HG03280 (cell line): Measurements from ENCODE around the gene GZMA.

Source experiments
- ATAC-seq: cut with Tn5 transposase; IDR thresholded peaks from one replicate; pipeline ENCODE4 v1.9.1; 2021; ENCODE audit warnings: mild to moderate bottlenecking, moderate library complexity; ENCODE audit not compliant: unreplicated experiment

The GZMA gene

DNA sequence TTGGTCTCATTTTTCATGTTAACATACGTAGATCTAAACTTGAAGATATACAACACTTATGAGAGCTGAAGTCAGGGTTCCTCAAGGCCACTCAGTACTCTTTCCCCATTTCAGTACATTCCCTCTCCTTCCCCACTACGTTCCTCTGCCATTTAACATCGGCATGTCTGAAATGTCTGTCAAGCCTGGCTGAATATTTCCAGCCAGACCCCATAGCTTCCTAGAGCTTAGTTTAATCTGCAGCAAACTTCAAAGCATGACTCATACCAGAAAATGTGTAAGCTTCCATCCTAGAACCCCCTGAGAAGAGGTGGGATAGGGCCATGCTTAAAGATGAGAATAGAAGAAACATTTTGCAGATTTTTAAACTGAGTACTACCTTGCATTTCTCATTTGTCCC is 6.2 kb downstream of the GZMA start:
- ATAC-seq: no peak

DNA sequence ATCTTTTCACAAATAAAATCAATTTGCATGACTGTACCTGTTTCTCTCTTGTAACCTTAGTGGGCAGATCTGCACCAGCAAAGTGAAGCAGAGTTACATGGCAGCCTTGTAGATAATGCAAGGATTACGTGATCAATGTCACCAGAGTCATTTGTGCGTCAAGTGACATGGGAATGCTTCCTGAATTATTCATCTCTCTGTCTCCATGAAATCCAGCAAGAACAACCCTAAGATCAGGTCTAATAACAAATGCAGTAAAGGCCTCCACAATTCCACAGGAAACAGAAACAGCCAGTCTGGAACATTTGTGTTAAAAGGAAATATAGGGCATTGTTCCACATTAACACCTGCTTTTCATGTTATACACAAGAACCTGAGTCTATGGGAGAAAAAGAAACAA is 7.8 kb downstream of the GZMA start:
- no peak for ATAC-seq

DNA sequence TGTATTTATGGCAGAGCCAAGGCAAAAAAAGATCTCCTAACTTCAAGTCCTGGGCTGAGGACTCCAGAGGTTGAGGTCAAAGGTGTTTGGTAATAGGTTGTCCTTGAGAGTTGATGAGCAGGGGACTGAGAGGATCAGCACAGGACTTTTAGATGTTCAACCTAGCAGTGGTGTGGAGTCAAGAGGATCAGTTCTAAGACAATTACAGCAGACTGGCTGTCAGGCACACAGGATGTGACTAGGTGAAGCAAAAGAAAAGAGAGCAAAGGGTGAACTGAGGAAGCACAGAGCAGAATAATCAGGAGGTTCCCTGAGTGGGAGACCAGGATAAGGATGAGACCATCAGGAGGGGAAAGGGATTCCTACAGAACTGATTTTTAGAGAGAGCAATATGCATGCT is 10.9 kb downstream of the GZMA start:
- no peak for ATAC-seq

DNA sequence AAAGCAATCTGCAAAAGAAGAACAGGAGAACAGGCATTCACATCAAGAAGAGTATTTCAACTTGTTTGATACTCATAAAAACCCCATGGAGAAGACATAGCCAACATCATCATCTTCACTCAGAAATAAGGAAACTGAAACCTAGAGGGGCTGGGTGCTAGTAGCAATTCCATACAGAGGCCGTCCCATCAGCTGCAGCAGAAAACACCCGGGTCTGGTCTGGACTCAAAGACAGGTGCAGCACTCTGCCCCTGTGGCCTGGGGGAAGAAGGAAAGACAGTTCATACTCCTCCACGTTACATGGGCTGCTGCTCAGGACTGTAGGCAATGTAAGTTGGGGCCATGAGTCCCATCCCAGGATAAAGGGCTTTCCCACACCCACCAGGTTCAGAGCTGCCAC is 11.6 kb downstream of the GZMA start:
- ATAC-seq: no peak

DNA sequence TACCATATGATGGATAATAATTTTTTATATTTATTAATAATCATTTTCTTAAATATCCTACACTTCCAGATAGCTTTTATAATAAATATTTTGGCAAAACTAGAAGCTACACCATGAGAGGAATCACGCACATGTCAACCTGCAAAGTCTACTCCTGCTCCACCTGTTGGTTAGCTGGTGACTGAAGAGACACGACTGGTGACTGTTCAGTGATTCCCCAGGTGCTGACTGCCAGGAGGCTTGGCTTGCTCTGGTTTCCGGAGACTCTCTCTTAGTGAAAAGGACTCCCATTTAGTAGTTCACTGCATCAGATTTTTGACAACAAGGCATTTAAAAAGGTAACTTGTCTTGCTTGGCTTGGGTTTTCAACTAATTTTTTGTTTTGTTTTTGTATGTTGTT is 20.9 kb downstream of the GZMA start:
- no peak for ATAC-seq

DNA sequence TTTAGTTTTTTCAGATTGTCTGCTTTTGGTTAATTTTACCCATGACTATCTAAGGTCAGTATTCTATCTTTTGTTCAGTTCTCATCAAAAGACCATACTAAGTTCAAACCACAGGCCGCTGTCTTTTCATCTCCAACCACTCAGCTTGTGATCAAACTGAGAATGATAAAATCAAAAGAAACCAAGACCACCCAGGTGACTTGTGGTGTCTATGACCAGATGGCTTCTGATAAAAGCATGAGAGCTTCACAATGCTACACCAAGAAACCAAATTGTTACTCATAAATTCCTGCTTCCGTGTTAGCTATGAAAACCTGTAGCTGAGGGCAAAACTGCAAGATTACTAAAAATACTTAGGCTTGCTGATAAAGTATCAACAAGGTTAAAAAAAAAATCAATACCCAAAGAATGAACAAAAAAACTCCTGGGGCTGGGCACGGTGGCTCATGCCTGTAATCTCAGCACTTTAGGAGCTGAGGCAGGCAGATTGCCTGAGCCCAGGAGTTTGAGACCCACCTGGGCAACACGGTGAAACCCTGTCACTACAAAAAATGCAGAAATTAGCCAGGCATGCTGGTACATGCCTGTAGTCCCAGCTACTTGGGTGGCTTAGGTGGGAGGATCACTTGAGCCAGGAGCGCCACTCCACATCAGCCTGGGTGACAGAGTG is 31.7 kb downstream of the GZMA start:
- no peak for ATAC-seq

DNA sequence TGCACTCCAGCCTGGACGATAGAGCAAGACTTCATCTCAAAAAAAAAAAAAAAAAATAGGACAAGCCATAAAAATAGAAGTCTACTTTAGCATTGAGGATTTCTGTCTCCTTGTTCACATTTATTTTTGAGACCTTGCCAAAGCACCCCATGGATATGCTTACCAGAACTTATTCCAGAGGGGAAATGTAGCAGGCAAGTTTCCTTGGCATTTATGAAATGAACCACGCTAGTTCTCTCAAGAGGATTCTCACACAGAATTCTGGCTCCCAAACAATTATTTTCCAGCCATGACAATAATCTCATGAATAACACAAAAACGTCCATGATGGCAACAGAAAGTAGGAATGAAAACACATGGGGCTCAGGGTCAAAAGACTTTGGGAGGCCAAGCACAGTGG is 34.1 kb downstream of the GZMA start:
- no peak for ATAC-seq

DNA sequence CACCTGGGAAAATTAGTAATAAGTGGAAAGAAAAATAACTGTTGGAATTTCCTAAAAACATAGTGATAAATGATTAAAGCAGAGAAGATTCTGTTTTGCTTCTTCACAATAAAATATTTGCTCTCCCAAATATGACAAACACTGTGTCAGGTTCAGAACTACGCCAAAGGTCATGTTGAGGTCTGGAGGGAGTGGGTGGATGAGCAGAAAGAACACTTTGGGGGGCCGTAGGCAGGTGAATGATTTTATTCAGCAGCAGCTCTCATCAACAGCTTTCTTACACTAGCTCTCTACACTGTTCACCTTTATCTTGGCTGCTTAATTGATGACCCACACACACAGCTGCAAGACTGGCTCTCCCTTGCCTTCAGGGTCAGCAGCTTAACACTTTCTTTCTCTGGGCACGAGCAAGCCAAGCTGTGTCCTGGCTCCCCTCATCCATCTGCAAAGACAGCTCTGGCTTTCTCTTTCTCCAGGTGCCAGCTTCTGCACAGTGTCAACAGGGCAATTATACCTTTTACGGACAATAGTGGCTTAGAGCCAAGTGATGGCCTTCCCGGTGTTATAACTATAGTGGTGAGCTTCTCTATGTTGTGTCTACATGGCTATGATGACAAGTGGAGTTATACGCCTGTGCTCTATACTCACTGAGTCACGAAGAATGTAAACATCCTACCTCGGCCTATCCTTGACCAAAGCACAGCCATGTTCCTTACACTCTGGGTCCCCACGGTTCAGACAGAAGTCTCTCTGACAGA is 38.6 kb downstream of the GZMA start:
- ATAC-seq: no peak

DNA sequence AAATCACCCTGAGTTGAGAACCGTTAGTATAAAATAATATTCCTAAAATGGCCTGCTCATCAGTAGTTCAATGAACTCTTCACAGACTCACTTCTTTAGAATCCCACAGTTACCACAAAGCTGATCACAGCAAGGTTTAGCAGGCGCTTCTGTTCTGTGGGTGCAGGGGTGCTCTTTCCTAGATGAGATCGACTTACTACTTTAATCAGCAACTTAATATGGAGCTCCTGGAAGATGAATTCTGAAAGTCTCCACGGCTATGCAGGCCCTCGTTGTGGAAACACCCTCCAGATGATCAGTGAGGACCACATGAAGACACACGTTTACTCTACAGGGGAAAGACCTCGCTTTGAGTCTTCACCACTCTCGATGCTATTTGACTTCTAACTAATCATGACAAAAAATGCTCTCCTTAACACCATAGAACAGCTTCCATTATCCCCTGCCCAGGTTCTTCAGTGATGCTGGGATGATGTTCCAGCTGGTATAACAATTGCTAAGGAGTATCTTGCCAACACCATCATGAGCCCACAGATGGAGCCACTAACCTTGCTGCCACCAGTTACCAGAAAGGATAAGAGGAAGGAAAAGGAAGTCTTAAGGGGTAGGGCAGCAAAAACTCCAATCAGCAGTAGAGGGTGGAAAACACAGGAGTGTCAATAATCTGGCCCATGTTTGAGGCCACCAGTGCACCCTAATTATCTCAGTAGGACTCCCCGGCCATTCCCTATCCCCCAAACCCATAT is 39.7 kb downstream of the GZMA start:
- no peak for ATAC-seq

DNA sequence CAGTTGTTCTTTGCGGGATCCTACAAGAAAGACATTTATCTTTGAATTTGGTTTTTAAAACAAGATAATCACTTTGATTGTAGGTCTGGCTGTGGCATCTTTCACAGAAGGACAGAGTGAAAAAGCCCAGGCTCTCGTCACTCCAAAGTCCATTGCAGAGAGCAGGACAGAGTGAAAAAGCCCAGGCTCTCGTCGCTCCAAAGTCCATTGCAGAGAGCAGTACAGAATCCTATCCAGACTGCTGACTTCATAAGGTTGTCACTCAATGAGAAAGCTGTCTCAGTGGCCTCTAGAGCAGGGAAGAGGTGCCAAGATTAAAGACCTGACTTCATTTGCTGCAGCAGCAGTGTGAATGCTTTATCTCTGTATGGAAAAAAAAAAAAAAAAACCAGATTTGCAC is 41.2 kb downstream of the GZMA start:
- ATAC-seq: no peak

DNA sequence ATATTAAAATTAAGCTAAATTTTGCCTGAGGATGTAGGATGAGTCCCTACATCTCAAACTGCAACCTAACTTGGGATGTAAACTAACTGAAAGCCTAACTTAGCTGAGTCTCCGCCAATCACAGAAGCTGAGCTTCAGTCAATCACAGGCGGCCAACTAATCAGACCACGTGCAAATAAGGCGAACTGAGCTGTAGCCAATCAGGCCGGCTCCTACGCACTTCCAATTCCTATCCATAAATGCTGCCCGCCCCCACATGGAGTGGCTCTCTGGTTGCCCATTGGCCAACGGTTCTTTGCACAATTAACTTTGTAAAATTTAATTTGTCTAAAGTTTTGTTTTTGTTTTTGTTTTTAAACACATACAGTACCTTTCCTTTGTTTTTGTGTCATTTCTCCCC is 43.6 kb downstream of the GZMA start:
- ATAC-seq: no peak

DNA sequence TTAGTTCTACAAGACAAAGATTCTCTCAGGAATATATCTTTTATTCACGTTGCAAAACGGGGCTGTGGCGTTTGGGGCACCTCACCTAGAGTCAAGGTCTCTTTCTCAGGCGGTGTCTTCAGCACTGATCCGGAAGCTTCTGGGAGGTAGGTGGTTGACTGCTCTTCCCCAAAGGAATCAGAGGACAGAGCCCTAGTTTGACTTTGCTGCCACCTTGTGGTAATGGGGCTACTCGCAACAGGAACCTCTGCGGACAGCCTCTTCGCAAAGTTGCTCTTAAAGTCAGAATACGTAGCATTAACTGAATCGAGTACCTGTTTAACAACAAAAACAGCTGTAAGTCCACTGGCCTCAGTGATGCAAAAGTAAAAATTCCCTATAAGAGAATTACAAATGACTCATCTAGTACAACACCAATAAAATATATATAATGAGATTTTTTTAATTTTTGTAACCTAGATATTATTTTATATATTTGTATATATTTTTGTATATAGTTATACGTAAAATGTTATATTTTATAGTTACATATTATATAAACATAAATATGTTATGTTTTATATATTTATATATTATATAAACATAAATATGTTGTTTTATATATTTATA is 44.2 kb downstream of the GZMA start:
- ATAC-seq: peak; percentile 87

DNA sequence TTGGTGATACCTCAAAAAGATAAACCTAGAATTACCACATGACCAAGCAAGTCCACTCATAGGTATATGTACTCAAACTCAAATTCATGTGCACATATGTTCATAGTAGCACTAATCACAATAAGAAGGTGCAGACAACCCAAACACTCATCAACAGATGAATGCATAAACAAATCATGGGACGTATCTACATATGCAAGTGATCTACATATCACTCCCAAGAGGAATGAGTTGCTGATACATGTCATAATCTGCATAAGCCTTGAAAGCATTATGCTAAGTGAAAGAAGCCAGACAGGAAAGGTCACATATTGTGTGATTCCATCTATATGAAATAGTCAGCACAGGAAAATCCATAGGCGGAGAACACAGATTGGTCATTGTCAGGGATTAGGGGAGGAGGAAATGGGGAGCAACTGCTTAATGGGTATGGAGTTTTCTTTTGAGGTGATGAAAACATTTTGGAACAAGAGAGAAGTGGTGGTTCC is 46.9 kb downstream of the GZMA start:
- ATAC-seq: no peak

DNA sequence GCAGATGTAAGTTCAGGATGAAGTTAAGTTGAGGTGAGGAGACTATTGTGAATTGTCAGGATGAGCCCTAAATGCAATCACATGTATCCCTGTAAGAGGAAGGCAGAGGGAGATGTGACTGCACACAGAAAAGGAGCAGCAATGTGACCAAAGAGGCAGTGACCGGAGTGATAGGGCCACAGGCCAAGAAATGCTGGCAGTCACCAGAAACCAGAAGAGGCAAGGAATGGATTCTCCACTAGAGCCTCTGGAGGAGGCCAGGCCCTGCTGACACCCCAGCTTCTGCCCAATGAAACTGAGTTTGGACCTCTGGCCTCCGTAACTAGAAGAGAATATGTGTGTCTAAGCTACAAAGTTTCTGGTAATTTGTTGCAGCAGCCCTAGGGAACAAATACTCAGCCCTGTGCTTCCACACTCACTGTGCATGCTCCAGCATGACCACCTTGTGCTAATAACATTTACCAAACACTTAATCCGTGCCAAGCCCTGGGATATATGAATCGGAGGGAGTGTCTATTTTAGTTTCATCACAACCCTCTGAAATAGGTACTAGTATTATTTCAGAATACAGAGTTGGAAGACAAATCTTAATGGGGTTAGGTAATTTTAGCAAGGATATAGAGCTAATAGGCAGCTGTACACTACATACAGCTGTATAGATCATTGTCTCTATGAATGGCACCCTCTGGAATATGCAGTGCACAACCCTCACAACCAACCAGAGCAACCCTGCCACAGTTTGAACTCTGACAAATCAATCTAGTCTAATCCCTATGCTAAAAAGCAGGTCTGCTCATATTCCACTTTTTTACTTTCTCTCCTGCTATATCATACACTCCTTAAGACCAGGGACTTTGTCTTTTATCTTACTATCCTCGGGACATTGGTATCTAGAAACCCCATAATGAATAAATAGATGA is 49.7 kb downstream of the GZMA start:
- ATAC-seq: no peak

DNA sequence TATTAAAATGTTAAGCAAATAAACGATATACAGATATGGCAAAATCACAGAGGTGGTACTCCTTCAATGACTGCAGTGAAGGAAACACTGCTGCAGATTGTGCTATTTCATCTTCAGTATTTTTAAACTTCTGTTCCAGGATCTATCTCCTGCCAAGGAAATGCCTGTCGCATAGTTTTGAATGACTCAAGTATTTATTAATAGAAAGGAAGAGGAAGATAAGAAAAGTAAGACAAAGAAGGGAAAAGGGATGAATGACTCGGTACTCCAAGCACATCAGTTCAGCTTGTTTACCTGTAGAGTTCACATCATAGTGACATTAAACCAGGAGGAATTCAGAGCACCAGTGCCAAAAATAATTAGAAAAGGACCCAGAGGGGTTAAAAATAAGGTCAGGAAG is 52.4 kb downstream of the GZMA start:
- no peak for ATAC-seq
